GM12878 (cell line): ENCODE measurements around the gene MRPL33. TPM values are rescaled to one million over a fixed set of nuclear protein-coding genes. Genes with fewer than 3 reads are reported as not detected.

Source experiments
- ATAC-seq: fragments of 200-7000 bp; cut with Tn5 transposase; 3 replicates; pipeline ENCODE4 v1.9.1; 2020; ENCODE audit warnings: mild to moderate bottlenecking, moderate library complexity
- BruUV-seq: library from RNA; stranded (reverse); fragments of 400-500 nt; replicated peaks from 2 replicates; lab custom pipeline; 2021; lab: Mats Ljungman, UMichigan
- CTCF ChIA-PET: fragments of 300-600 bp; sonication (Branson Sonifier 250); formaldehyde crosslinking; extraction: SDS; loops from one replicate; lab custom pipeline; 2021; ENCODE audit warnings: inconsistent platforms; lab: Yijun Ruan, JAX
- POLR2A ChIA-PET: fragments of 350-600 bp; formaldehyde crosslinking; extraction: SDS; loops from one replicate; lab custom pipeline; 2021; ENCODE audit warnings: inconsistent platforms; lab: Charles Lee
- RAD21 ChIA-PET: fragments of 300-600 bp; sonication (Branson Sonifier 250); formaldehyde crosslinking; loops from one replicate; lab custom pipeline; 2023; ENCODE audit warnings: antibody characterized with exemption; ENCODE audit not compliant: unreplicated experiment; lab: Charles Lee
- SMC1A ChIA-PET: fragments of 300-600 bp; sonication (Branson Sonifier 250); formaldehyde crosslinking; loops from one replicate; lab custom pipeline; 2023; ENCODE audit not compliant: unreplicated experiment, uncharacterized antibody; lab: Charles Lee
- DNase-seq: peaks from one replicate; pipeline ENCODE4 v3.0.0-alpha.2; 2011; ENCODE audit warnings: low read depth, low spot score
- FAIRE-seq: peaks from 3 replicates; lab custom pipeline; 2011; peaks lifted over from hg19 to GRCh38; lab: Jason Lieb, UNC
- H2AFZ ChIP-seq: 2 replicates; pipeline ENCODE4 v1.6.0; 2011; ENCODE audit warnings: low read depth, low read length, control low read depth; ENCODE audit not compliant: control insufficient read depth
- H3K27ac ChIP-seq: 2 replicates; pipeline ENCODE4 v1.5.1; 2011; ENCODE audit warnings: control low read depth; ENCODE audit not compliant: control insufficient read depth, insufficient read depth
- H3K27me3 ChIP-seq, 2 experiments: replicated peaks in 1 of 2; 2 replicates each; pipeline versions ENCODE4 v1.6.0 to v1.6.1; 2011; ENCODE audit warnings: low read length in 1 of 2; ENCODE audit not compliant: control insufficient read depth in 2 of 2, insufficient read depth in 2 of 2
- H3K36me3 ChIP-seq, 2 experiments: 2 replicates each; pipeline ENCODE4 v1.5.1; 2011; ENCODE audit warnings: low read length in 1 of 2; ENCODE audit not compliant: control insufficient read depth in 2 of 2, insufficient read depth in 2 of 2
- H3K4me1 ChIP-seq: 2 replicates; pipeline ENCODE4 v1.6.1; 2011; ENCODE audit warnings: mild to moderate bottlenecking, low read length, moderate library complexity, mixed read lengths; ENCODE audit not compliant: control insufficient read depth, insufficient read depth
- H3K4me2 ChIP-seq: 2 replicates; pipeline ENCODE4 v1.6.0; 2011; ENCODE audit warnings: control low read depth; ENCODE audit not compliant: control insufficient read depth, insufficient read depth
- H3K4me3 ChIP-seq: fragments of 200-600 bp; sonication (generic); 2 replicates; pipeline ENCODE4 v1.5.1; 2016
- H3K79me2 ChIP-seq: 2 replicates; pipeline ENCODE4 v1.6.0; 2011; ENCODE audit warnings: low read length; ENCODE audit not compliant: control insufficient read depth, insufficient read depth
- H3K9ac ChIP-seq: 2 replicates; pipeline ENCODE4 v1.8.0; 2011; ENCODE audit warnings: low read length, control low read depth, mixed read lengths; ENCODE audit not compliant: control insufficient read depth, insufficient read depth
- H3K9me3 ChIP-seq: replicated peaks from 3 replicates; pipeline ENCODE4 v1.5.1; 2011; ENCODE audit warnings: mild to moderate bottlenecking, low read length; ENCODE audit not compliant: control insufficient read depth, insufficient read depth
- H4K20me1 ChIP-seq: 2 replicates; pipeline ENCODE4 v1.6.0; 2011; ENCODE audit not compliant: control insufficient read depth, insufficient read depth
- EP300 ChIP-seq, 2 experiments: fragments of 150-350 bp in 1 of 2; IDR thresholded peaks; 2 replicates each; pipeline ENCODE4 v1.6.1; 2011 to 2012; ENCODE audit warnings: low read depth in 2 of 2, low read length in 2 of 2, borderline replicate concordance in 1 of 2, improper control_type of control experiment in 1 of 2, inconsistent platforms in 1 of 2; ENCODE audit not compliant: control insufficient read depth in 1 of 2
- IRF4 ChIP-seq: IDR thresholded peaks from 2 replicates; pipeline ENCODE4 v1.6.1; 2011; ENCODE audit warnings: low read depth, low read length
- KDM1A ChIP-seq: fragments of 200-600 bp; sonication (generic); IDR thresholded peaks from 2 replicates; pipeline ENCODE4 v1.6.1; 2016; ENCODE audit warnings: borderline replicate concordance
- KLF5 ChIP-seq: fragments of 450-650 bp; IDR thresholded peaks from 2 replicates; pipeline ENCODE4 v1.6.1; 2014; ENCODE audit warnings: mild to moderate bottlenecking; ENCODE audit not compliant: partially characterized antibody
- MLLT1 ChIP-seq: fragments of 450-650 bp; IDR thresholded peaks from 2 replicates; pipeline ENCODE4 v1.6.1; 2016; ENCODE audit warnings: mild to moderate bottlenecking
- PAX8 ChIP-seq: fragments of 450-650 bp; IDR thresholded peaks from 2 replicates; pipeline ENCODE4 v1.6.1; 2017; ENCODE audit warnings: mild to moderate bottlenecking, moderate library complexity
- PML ChIP-seq: IDR thresholded peaks from 2 replicates; pipeline ENCODE4 v1.6.1; 2012; ENCODE audit warnings: low read length, inconsistent platforms
- RELB ChIP-seq: fragments of 450-650 bp; IDR thresholded peaks from 2 replicates; pipeline ENCODE4 v1.6.1; 2017; ENCODE audit warnings: low read depth, mild to moderate bottlenecking, moderate library complexity
- SUPT20H ChIP-seq: IDR thresholded peaks from 2 replicates; pipeline ENCODE4 v1.6.1; 2011; ENCODE audit warnings: low read depth, mild to moderate bottlenecking, low read length, moderate library complexity, borderline replicate concordance; ENCODE audit not compliant: control insufficient read depth
- WGBS: methylation state at CpG from one replicate; pipeline ENCODE4 v1.1.6; 2016; ENCODE audit warnings: low lambda C conversion rate; ENCODE audit not compliant: insufficient replicate concordance, insufficient coverage; ENCODE audit errors: missing lambda C conversion rate; 5-methylcytosine and 5-hydroxymethylcytosine counted together
- in situ Hi-C: fragments of 300-500 bp; cut with MboI; formaldehyde crosslinking; loops from 9 replicates; pipeline ENCODE4 v1.14.3; 2018; ENCODE audit warnings: mixed read lengths
- intact Hi-C: fragments of 100-400 bp; cut with micrococcal nuclease; formaldehyde crosslinking; loops from one replicate; pipeline ENCODE4 v1.14.2; 2022; ENCODE audit not compliant: unreplicated experiment
- polyA plus RNA-seq, 11 experiments: library from polyadenylated mRNA; depleted of rRNA in 4 of 11; unstranded in 6 of 11; stranded (reverse) in 5 of 11; fragments of >200 nt; fragmentation: Nextera tagmentation in 4 of 11; fragmentation: Illumina TruSeq in 1 of 11; extraction: Ambion mirVana in 4 of 11; extraction: Trizol in 1 of 11; gene quantifications; 1 replicate in 1 of 11; 2 replicates in 10 of 11; pipeline versions ENCODE4 v1.2.1 to v1.2.3, GENCODE V29; 2011 to 2016; ENCODE audit warnings: inconsistent platforms in 2 of 11, missing spikeins in 2 of 11, low read depth in 1 of 11
- total RNA-seq, 4 experiments: library from RNA; depleted of rRNA in 3 of 4; stranded (reverse); fragments of >200 nt in 3 of 4; fragmentation: Illumina TruSeq in 1 of 4; extraction: Trizol in 1 of 4; gene quantifications; 2 replicates each; pipeline versions ENCODE4 v1.2.1 to v1.2.3, GENCODE V29; 2013 to 2021

MRPL33 gene
- total and polyA plus RNA-seq, 10 of the 15 experiments (the other 5 are each of a cell fraction or from before 2014, with no cell fraction given): 50.1 to 318 (median 160) TPM

- SMC1A ChIA-PET: interaction anchor here (0.6 kb wide), 1 partner anchor 1030 kb away, joined by 3 read pairs; no protein-coding TSS in a partner anchor
- Histone ChIP-seq H3K4me2 (no peak overlapping the region), H3K79me2 (no peaks in the 10 kb centered on the region), H3K4me1 (no peaks in the 10 kb centered on the region), H3K4me3 (no peak overlapping the region), H2AFZ (no peak overlapping the region), H3K36me3 (no peaks in the 10 kb centered on the region), H3K27me3 (no peaks in the 10 kb centered on the region), H3K9ac (no peak overlapping the region), H3K9me3 (no peaks in the 10 kb centered on the region), H3K27ac (no peak overlapping the region), H4K20me1 (no peaks in the 10 kb centered on the region)
- in situ Hi-C loops (no loop called here), intact Hi-C loops (no loop called here)
- no TSS peak for BruUV-seq
- POLR2A ChIA-PET: no interaction called here
- TF ChIP-seq KLF5 (no peak), RELB (no peak), PAX8 (no peak), SUPT20H (no peak), EP300 (IDR thresholded peaks at IDR 0.05; ENCODE audit: borderline replicate concordance in 1 of 2, control insufficient read depth in 1 of 2, low read depth in 2 of 2, low read length in 2 of 2) (no peak), KDM1A (no peak), IRF4 (no peak), MLLT1 (no peak), PML (no peak)
- CTCF ChIA-PET: no interaction called here
- RAD21 ChIA-PET: no interaction called here
- DNase-seq (no peak), ATAC-seq (no peak), FAIRE-seq (no peak)
- 13% methylated on average over 3 of the region's 3 CpGs for WGBS
Observed at GRCh38 chr2:27805180-27805579, 33.7 kb downstream of the MRPL33 start.
